Stimulated activated CD4-positive, alpha-beta T cell treated with anti-CD3 and anti-CD28 coated beads, TNF-alpha, amount 100 ng/mL, for 48 hours (primary cell): Measurements from ENCODE around the gene PLCH2.
"Not testable (repeated sequence)": the region's sequence is repeated elsewhere in the genome, so short reads cannot be mapped to it uniquely, and the experiment has no call there.

Source experiments
- DNase-seq, 3 donors: peaks; one replicate each; pipeline ENCODE4 v3.0.0-alpha.2; 2020; ENCODE audit warnings: low read depth in 3 of 3

PLCH2 gene

GRCh38 chr1:2443277-2444137 lies 32.6 kb upstream of the PLCH2 start:
- DNase-seq, result no peak

GRCh38 chr1:2444138-2444591 lies 31.9 kb upstream of the PLCH2 start:
- no peak for DNase-seq

DNA sequence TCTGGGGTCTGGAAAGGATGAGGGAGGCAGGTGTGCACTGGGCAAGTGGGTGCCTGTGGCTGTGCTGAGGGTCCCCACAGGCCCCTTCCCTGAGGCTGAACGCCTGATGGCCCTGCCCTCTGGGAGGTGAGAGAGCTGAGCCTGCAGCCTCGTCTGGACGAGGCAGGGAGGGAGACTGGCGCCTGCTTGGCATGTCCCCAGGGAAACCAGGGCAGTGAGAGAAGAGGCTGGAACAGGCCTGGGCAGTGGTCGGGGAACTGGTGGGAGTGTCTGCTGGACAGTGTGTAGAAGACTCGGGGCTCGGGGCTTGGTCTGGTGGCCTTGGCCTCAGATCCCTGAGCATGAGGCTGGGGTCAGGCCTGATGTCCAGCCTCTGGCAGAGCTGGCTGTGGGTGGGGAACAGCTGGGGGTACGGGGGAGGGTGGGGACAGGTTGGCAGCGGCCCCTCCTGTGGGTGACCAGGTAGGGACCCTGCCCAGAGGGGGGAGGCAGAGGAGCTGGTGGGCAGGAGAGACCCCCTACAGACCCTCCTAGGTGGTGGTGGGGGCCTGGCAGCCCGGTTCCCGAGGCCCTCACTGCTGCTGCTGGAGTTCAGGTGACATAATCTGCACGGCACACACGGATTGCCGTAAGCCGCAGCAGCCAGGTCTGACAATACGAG lies 30.8 kb upstream of the PLCH2 start:
- DNase-seq, result no peak

DNA sequence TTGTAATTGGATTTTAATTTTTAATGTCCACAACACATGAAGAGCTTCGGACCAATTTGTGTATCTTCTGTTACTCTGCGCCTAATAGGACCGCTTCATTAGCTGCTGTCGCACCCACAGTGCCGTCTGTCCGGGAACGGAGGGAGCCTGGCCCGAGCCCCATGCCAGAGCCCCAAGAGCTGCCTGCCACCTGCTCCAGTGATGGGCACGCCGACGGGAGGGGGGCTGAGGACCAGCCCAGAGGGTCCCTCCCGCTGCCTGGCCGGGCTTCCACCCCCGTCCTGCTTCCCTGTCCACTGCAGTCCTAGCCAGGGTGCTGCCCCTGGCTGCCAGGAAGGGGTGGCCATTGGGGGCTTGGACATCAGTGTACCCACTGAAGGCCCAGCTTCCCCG lies 30.3 kb upstream of the PLCH2 start:
- no peak for DNase-seq

GRCh38 chr1:2446394-2446793 lies 29.7 kb upstream of the PLCH2 start:
- DNase-seq, result no peak

- no peak for DNase-seq
Measured at GRCh38 chr1:2446861-2447260, 29.2 kb upstream of the PLCH2 start.

DNA sequence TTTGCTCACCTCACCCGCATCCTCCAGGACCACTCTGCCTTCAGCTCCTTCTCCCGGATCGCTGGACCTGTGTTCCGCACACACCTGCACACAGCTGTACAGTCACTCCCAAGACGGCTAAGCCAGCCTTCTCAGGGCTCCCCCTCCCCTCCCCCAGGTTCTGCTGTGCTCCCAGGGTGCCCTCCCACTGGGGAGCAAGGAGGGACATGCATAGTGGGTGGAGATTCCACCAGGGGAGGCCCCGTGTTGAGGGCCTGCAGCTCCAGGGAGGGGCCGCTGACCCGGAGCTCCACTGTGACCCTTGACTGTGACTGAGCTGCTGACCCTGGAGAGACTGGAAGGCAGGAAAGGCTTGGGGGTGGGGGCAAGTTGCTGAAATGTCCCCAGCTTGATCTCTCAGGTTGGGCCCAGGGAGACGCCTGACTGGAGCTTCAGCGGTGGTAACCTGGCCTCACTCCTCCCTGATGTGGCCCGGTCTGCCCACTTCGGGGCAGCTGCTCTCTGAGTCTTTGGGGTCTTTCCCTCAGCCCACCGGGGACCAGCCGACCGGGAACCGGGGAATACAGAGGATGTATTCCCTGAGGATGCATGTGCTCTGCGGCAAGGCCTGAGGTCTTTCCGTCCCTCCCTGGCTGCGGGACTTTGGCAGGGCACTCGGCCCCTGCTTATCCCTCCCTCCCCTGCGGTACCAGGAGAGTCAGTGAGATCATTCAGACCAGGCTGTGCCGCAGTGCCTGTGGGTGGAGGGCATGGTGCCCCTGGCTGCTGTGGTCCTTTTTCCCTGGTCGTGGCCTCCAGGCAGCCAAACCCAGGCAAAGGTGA lies 28.6 kb upstream of the PLCH2 start:
- no peak for DNase-seq

- DNase-seq, result no peak
Measured at GRCh38 chr1:2448098-2448445, 28.0 kb upstream of the PLCH2 start.

GRCh38 chr1:2449636-2450454 lies 26.2 kb upstream of the PLCH2 start:
- DNase-seq, result no peak

- DNase-seq, result no peak
Measured at GRCh38 chr1:2451741-2452140, 24.3 kb upstream of the PLCH2 start.

DNA sequence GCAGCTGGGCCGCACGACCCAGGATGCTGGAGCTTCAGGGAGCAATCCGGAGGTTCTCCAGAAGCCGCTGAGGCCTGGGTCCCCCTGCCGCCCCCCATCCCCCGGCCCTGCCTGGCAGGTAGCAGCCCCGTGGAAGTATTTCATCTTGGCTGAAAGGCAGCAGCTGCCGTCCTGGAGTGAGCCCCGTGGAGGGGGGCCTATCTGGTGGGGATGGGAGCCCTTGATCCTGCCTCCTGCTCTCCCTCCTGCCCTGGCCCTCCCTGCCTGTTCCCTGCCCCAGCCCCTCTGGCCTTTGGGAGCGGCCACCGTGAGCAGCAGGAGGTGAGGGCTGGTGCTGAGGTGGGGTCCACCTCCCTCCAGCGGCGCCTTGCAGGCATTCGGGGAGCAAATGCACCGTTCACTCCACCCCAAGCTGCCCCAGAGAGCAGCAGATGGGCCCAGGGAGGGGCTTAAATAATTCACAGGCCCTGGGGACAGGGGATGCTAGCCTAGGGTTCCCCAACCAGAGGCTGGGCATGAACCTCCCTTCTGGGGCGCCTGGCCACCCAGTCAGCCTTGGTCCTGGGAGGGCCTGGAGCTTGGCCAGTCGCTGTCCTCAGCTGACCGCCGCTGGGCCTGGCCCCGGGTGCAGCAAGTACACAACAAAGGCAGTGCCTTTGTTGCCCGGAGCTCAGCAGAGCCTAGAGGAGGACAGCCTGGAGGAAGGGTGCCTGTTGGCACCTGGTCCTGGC lies 23.7 kb upstream of the PLCH2 start:
- no peak for DNase-seq

DNA sequence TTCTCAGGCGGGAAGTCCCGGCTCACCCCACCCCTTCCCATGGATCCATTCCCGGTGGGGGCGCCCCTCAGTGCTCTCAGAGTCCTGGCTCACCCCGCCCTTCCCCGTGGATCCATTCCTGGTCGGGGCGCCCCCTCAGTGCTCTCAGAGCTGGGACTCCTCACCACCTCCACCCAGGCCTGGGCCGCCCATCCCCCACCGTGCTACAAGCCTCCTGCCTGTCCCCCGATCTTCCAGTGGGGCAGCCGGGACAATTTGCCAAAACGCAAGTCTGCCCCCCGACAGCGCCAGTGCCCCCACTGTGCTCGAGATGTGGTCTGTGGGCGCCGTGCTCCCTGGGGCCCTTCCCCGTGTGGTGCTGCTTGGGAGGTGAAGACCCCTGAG lies 23.2 kb upstream of the PLCH2 start:
- DNase-seq, result no peak

DNA sequence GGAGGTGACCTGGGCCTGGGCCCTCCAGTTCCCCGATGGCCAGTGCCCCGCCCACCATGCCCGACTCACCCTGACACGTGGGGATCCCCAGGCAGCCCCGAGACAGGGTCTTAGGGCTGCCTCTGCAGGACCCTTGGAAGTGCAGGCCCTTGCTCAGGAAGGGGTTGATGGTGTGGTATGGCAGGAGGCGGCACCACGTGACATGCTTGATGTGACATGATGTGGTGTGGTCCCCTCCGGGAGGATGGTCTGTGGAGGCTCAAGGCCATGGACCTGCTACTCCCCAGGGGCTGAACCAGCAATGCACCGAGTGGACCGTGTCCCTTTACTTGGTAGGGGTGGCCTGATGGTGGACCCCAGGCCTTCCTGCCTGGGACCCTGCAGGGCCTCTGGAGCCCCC lies 21.9 kb upstream of the PLCH2 start:
- DNase-seq, result no peak

GRCh38 chr1:2455757-2456156 lies 20.3 kb upstream of the PLCH2 start:
- no peak for DNase-seq

DNA sequence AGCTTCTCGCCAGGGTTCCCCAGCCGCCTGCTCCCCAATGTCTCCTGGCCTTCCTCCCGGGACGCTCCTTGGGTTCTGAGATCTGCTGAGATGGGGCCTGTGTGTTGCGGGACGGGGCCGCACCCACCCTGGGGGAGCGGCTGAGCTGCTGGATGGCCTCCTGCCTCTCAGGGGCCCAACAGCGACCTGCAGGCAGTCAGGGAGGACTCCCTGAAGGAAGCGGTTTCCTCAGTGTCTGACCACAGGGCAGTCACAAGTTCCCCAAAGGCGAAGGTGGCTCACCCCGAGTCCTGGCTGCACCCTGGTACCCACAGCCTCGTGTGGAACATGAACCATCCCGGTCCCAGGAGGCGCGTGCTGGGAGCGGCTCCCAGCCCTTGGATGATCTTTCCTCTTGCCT lies 18.6 kb upstream of the PLCH2 start:
- DNase-seq, result no peak

DNA sequence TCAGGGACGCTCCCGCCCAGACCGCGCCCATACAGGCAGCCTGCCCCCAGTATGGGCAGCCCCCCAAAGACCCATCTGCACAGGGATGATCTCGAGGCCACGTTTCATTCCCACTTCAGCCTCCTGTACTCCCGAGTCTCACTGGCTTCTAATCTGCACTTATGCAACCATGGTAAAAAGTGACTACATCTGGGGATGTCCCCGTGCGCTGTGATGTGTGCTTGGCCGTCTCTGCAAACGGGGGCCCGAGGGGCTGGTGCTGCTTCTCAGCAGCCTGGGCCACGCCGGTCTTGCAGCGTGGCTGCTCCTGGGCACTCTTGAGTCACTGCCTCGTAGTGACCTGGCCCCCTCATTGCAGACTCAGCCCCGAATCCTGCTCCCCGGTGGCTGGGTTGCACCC lies 17.4 kb upstream of the PLCH2 start:
- DNase-seq, result no peak

DNA sequence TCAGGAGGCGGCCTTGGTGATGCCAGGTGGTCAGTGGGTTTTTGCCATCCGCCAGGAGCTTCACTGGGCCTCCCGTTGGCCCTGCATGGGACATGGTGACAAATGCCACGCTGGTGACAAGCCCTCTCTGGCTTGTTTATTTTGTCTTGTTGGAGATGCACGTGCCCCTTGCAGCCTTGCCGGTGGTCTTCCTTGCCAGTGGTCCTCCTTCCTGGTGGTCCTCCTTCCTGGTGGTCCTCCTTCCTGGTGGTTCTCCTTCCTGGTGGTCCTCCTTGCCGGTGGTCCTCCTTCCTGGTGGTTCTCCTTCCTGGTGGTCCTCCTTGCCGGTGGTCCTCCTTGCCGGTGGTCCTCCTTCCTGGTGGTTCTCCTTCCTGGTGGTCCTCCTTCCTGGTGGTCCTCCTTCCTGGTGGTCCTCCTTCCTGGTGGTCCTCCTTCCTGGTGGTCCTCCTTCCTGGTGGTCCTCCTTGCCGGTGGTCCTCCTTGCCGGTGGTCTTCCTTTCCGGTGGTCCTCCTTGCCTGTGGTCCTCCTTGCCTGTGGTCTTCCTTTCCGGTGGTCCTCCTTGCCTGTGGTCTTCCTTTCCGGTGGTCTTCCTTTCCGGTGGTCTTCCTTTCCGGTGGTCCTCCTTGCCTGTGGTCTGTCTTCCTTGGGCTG lies 16.9 kb upstream of the PLCH2 start:
- not testable (repeated sequence) for DNase-seq

DNA sequence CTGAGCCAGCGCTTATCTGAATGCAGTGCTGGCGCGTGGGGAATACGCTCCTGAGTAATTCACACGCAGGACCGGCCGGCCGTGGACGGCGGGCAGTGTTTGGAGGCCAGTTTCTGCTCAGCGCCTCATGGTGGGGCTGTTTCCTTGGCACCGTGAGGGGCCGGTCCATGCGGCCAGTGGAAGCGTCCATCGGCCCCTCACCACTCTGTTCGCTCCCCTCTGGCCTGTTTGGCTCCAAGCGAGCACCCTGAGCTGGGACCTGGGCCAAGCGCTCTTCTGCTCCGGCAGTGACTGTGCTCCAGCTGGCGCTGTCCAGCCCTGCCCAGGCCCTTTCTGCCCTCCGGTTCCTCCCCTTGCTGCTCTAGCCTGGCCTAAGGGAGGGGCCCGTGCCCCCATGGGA lies 16.3 kb upstream of the PLCH2 start:
- no peak for DNase-seq

GRCh38 chr1:2460203-2460602 lies 15.9 kb upstream of the PLCH2 start:
- DNase-seq, result no peak

DNA sequence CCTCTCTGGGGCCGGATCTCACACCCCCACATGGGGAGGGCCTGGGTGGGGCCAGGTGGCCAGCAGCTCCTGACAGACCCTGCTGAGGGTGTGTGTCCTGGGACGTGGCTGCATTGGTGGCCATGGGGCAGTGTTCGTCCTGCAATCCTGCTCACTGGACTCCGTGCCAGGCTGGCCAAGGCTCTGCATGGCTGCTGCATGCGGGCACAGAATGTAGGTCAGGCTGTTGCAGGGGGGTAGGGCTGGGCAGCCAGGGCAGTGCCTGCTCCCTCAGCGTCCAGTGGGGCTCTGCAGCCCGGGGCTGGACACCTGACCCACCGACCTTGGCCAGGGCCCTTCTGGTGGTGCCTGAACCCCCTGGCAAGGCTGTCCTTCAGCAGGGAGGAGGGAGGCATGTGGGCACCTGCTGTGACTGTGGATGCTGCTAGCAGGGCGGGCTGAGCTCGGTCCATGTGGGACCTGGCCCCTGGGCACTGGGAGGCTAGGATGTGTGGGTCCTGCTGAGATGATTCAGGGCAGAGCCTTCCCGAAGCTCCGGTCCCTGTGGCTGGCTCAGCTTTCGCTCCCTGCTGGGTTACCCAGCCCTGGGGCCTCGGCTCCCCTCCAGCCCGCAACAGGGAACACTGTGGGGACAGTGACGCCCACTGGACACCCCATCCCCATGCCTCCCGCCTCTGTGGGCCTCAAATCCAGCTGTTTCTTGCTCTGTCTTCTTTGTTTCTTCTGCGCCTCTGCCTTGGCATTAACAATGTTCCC lies 14.9 kb upstream of the PLCH2 start:
- DNase-seq, result no peak
